ENCODE data around the gene PRPS1L1. TPM values are rescaled to one million over a fixed set of nuclear protein-coding genes. Genes with fewer than 3 reads are reported as not detected.

The PRPS1L1 gene
- total and polyA plus RNA-seq, 2 experiments from 2014 or later = not detected

GRCh38 chr7:18038382-18038781 lies 10.7 kb upstream of the PRPS1L1 start:
- Histone ChIP-seq H3K27me3 (replicated peaks; ENCODE audit: insufficient read depth) (no peaks in the 10 kb centered on the region), H3K9ac (no peak overlapping the region), H3K4me2 (ENCODE audit: unreplicated experiment) (no peak overlapping the region), H3K27ac (no peak overlapping the region), H2AFZ (no peak overlapping the region), H3K36me3 (ENCODE audit: low read depth) (no peaks in the 10 kb centered on the region), H3K4me3 (no peak overlapping the region), H3F3A (ENCODE audit: insufficient read depth) (no peaks in the 10 kb centered on the region), H3K79me2 (ENCODE audit: insufficient read depth) (no peaks in the 10 kb centered on the region), H3K9me2 (ENCODE audit: insufficient read depth) (no peaks in the 10 kb centered on the region), H4K20me1 (ENCODE audit: insufficient read depth) (no peaks in the 10 kb centered on the region), H3K9me3 (ENCODE audit: low read depth) (no peaks in the 10 kb centered on the region), H3K4me1 (ENCODE audit: insufficient read depth) (peaks cover 12% of the 10 kb centered on the region)
- TF ChIP-seq EZH2phosphoT487 (IDR thresholded peaks at IDR 0.05; ENCODE audit: insufficient read depth, low read depth) (no peak), EZH2 (IDR thresholded peaks at IDR 0.05; ENCODE audit: insufficient read depth, poor library complexity, severe bottlenecking) (no peak)
- in situ Hi-C loops (cut with MboI) = no loop called here
- no peak for DNase-seq

DNA sequence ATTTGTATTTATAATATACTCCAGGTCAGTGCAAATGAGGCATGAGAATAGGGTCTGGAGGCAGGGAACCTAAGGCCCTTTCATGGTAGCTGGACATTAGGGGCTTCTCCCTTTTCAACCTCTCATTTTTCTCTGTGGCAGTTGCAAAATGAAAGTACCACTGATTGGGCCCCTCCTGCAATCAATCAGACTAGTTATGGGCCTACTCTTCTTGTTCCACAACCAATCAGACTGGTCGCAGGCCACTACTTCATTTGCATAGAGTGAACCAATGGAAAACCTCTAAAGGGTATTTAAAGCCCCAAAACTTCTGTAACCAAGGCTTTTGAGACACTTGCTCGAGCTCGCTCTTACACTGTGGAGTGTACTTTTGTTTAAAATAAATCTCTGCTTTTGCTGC lies 10.0 kb upstream of the PRPS1L1 start:
- 86 to 92% methylated on average over 3 of the region's 3 CpGs for WGBS, 2 experiments (ENCODE audit: low coverage in 1 of 2, low lambda C conversion rate in 2 of 2, missing lambda C conversion rate in 2 of 2)
- peaks cover 12% of the 10 kb centered on the region for H3K4me1 ChIP-seq (ENCODE audit: insufficient read depth)
- in situ Hi-C loops (cut with MboI) = no loop called here

GRCh38 chr7:18036783-18037182 lies 9.1 kb upstream of the PRPS1L1 start:
- Histone ChIP-seq H3K4me2 (ENCODE audit: unreplicated experiment) (no peak overlapping the region), H3K9me2 (ENCODE audit: insufficient read depth) (no peaks in the 10 kb centered on the region), H3K27me3 (replicated peaks; ENCODE audit: insufficient read depth) (no peaks in the 10 kb centered on the region), H3K79me2 (ENCODE audit: insufficient read depth) (no peaks in the 10 kb centered on the region), H3K4me3 (no peak overlapping the region), H2AFZ (no peak overlapping the region), H3K9ac (no peak overlapping the region), H3K9me3 (ENCODE audit: low read depth) (no peaks in the 10 kb centered on the region), H3K27ac (no peak overlapping the region), H4K20me1 (ENCODE audit: insufficient read depth) (no peaks in the 10 kb centered on the region), H3K36me3 (ENCODE audit: low read depth) (no peaks in the 10 kb centered on the region), H3K4me1 (ENCODE audit: insufficient read depth) (peaks cover 12% of the 10 kb centered on the region), H3F3A (ENCODE audit: insufficient read depth) (no peaks in the 10 kb centered on the region)
- in situ Hi-C loops (cut with MboI) = no loop called here
- no peak for TF ChIP-seq EZH2 (IDR thresholded peaks at IDR 0.05; ENCODE audit: insufficient read depth, poor library complexity, severe bottlenecking)
- no peak for TF ChIP-seq EZH2phosphoT487 (IDR thresholded peaks at IDR 0.05; ENCODE audit: insufficient read depth, low read depth)
- no peak for DNase-seq
- 88 to 90% methylated on average over 3 of the region's 3 CpGs for WGBS, 2 experiments (ENCODE audit: low coverage in 1 of 2, low lambda C conversion rate in 2 of 2, missing lambda C conversion rate in 2 of 2)

More for the DNA sequence above, 10.0 kb upstream of the PRPS1L1 start:
- H4K20me1 ChIP-seq (ENCODE audit: insufficient read depth) = no peaks in the 10 kb centered on the region
- no peak overlapping the region for H3K4me3 ChIP-seq
- no peaks in the 10 kb centered on the region for H3F3A ChIP-seq (ENCODE audit: insufficient read depth)
- no peak for TF ChIP-seq EZH2 (IDR thresholded peaks at IDR 0.05; ENCODE audit: insufficient read depth, poor library complexity, severe bottlenecking)
- no peak for TF ChIP-seq EZH2phosphoT487 (IDR thresholded peaks at IDR 0.05; ENCODE audit: insufficient read depth, low read depth)
- no peak overlapping the region for H2AFZ ChIP-seq
- H3K9ac ChIP-seq = no peak overlapping the region
- no peaks in the 10 kb centered on the region for H3K36me3 ChIP-seq (ENCODE audit: low read depth)
- H3K9me3 ChIP-seq (ENCODE audit: low read depth) = no peaks in the 10 kb centered on the region
- DNase-seq = no peak
- no peaks in the 10 kb centered on the region for H3K27me3 ChIP-seq (replicated peaks; ENCODE audit: insufficient read depth)
- H3K4me2 ChIP-seq (ENCODE audit: unreplicated experiment) = no peak overlapping the region
- no peak overlapping the region for H3K27ac ChIP-seq
- no peaks in the 10 kb centered on the region for H3K79me2 ChIP-seq (ENCODE audit: insufficient read depth)
- no peaks in the 10 kb centered on the region for H3K9me2 ChIP-seq (ENCODE audit: insufficient read depth)

- H3K27ac ChIP-seq = no peak overlapping the region
- no peaks in the 10 kb centered on the region for H3K9me3 ChIP-seq (ENCODE audit: low read depth)
- WGBS, 2 experiments (ENCODE audit: low coverage in 1 of 2, low lambda C conversion rate in 2 of 2, missing lambda C conversion rate in 2 of 2) = 3 to 7% methylated on average over 1 of the region's 1 CpG
- no peaks in the 10 kb centered on the region for H3F3A ChIP-seq (ENCODE audit: insufficient read depth)
- H3K9ac ChIP-seq = no peak overlapping the region
- in situ Hi-C loops (cut with MboI) = no loop called here
- TF ChIP-seq EZH2phosphoT487 (IDR thresholded peaks at IDR 0.05; ENCODE audit: insufficient read depth, low read depth) (no peak), EZH2 (IDR thresholded peaks at IDR 0.05; ENCODE audit: insufficient read depth, poor library complexity, severe bottlenecking) (no peak)
- no peak overlapping the region for H3K4me2 ChIP-seq (ENCODE audit: unreplicated experiment)
- no peaks in the 10 kb centered on the region for H3K9me2 ChIP-seq (ENCODE audit: insufficient read depth)
- no peak for DNase-seq
- 0 out of 2 replicates have a peak overlapping the region, but pooled peaks have one; percentile 5 for H2AFZ ChIP-seq
- no peak overlapping the region for H3K4me3 ChIP-seq
- H3K36me3 ChIP-seq (ENCODE audit: low read depth) = no peaks in the 10 kb centered on the region
- no peaks in the 10 kb centered on the region for H4K20me1 ChIP-seq (ENCODE audit: insufficient read depth)
- no peaks in the 10 kb centered on the region for H3K79me2 ChIP-seq (ENCODE audit: insufficient read depth)
- no peaks in the 10 kb centered on the region for H3K27me3 ChIP-seq (replicated peaks; ENCODE audit: insufficient read depth)
- H3K4me1 ChIP-seq (ENCODE audit: insufficient read depth) = no peaks in the 10 kb centered on the region
Observed at GRCh38 chr7:18030758-18031157, 3.1 kb upstream of the PRPS1L1 start.

- Histone ChIP-seq H4K20me1 (ENCODE audit: insufficient read depth) (no peaks in the 10 kb centered on the region), H2AFZ (peak overlapping the region; percentile 62), H3K9me2 (ENCODE audit: insufficient read depth) (no peaks in the 10 kb centered on the region), H3K27me3 (replicated peaks; ENCODE audit: insufficient read depth) (no peaks in the 10 kb centered on the region), H3K4me3 (peak overlapping the region; percentile 34), H3K79me2 (ENCODE audit: insufficient read depth) (no peaks in the 10 kb centered on the region), H3K27ac (peak overlapping the region; percentile 71), H3K4me2 (ENCODE audit: unreplicated experiment) (peak overlapping the region; percentile 60), H3K9ac (peak overlapping the region; percentile 48; the same call in 1 of the 2 replicates), H3K36me3 (ENCODE audit: low read depth) (no peaks in the 10 kb centered on the region), H3F3A (ENCODE audit: insufficient read depth) (peaks cover 22% of the 10 kb centered on the region), H3K4me1 (ENCODE audit: insufficient read depth) (peaks cover 27% of the 10 kb centered on the region), H3K9me3 (ENCODE audit: low read depth) (no peaks in the 10 kb centered on the region)
- 73 to 84% methylated on average over 3 of the region's 3 CpGs for WGBS, 2 experiments (ENCODE audit: low coverage in 1 of 2, low lambda C conversion rate in 2 of 2, missing lambda C conversion rate in 2 of 2)
- in situ Hi-C loops (cut with MboI) = no loop called here
- DNase-seq = no peak
- TF ChIP-seq EZH2phosphoT487 (IDR thresholded peaks at IDR 0.05; ENCODE audit: insufficient read depth, low read depth) = no peak
- no peak for TF ChIP-seq EZH2 (IDR thresholded peaks at IDR 0.05; ENCODE audit: insufficient read depth, poor library complexity, severe bottlenecking)
Observed at GRCh38 chr7:18020138-18020715, 7.4 kb downstream of the PRPS1L1 start.

Measured in GM23248 (cell line).